Activated CD4-positive, alpha-beta memory T cell treated with anti-CD3 and anti-CD28 coated beads for 36 hours (primary cell): Measurements from ENCODE around the gene ZNF444. TPM values are rescaled to one million over a fixed set of nuclear protein-coding genes. Genes with fewer than 3 reads are reported as not detected.
"Not testable (repeated sequence)": the region's sequence is repeated elsewhere in the genome, so short reads cannot be mapped to it uniquely, and the experiment has no call there.

Source experiments
- CTCF ChIA-PET: fragments of 350-600 bp; sonication (Branson Sonifier 250); formaldehyde crosslinking; loops from one replicate; lab custom pipeline; 2021; ENCODE audit warnings: antibody characterized with exemption, inconsistent platforms; lab: Charles Lee
- POLR2A ChIA-PET: fragments of 350-600 bp; sonication (Branson Sonifier 250); formaldehyde crosslinking; loops from one replicate; lab custom pipeline; 2021; ENCODE audit warnings: antibody characterized with exemption; lab: Charles Lee
- DNase-seq: peaks from one replicate; pipeline ENCODE4 v3.0.0-alpha.2; 2020
- H3K27ac Mint-ChIP-seq: one replicate; pipeline ENCODE4 v1.8.0; 2021; ENCODE audit warnings: mixed read lengths
- H3K27me3 Mint-ChIP-seq: one replicate; pipeline ENCODE4 v1.8.0; 2021; ENCODE audit warnings: mixed read lengths
- H3K36me3 Mint-ChIP-seq: one replicate; pipeline ENCODE4 v1.8.0; 2021; ENCODE audit warnings: mixed read lengths
- H3K4me1 Mint-ChIP-seq: one replicate; pipeline ENCODE4 v1.8.0; 2021; ENCODE audit warnings: low read depth, mixed read lengths
- H3K4me3 Mint-ChIP-seq: one replicate; pipeline ENCODE4 v1.8.0; 2021; ENCODE audit warnings: mild to moderate bottlenecking, mixed read lengths
- H3K9me3 Mint-ChIP-seq: one replicate; pipeline ENCODE4 v1.8.0; 2021; ENCODE audit warnings: mixed read lengths
- intact Hi-C: fragments of 100-400 bp; cut with micrococcal nuclease; formaldehyde crosslinking; loops from one replicate; pipeline ENCODE4 v1.15.1; 2023
- total RNA-seq, 2 experiments: library from RNA; stranded (reverse); gene quantifications; one replicate each; pipeline ENCODE4 v1.2.3, GENCODE V29; 2021

ZNF444 gene
- total RNA-seq, 2 experiments from 2014 or later, result 23.1 to 26.1 TPM

DNA sequence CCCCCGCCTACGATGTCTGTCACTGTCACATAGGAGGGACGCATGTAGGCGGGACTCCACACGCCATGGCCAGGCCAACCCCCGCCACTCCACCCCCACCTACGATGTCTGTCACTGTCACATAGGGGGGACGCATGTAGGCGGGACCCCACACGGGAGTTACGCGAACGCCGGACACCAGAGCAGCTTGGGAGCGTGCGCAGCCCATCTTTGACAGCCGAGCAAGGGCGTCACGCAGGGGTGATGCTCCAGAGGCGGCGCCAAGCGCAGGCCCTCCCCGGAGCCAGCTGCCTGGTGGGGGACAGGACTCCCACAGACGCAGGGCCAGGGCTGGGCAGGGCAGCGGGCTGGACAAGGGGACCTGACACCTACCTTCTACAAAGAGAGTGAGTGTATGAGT lies 40.0 kb upstream of the ZNF444 start:
- Mint-ChIP-seq H3K4me3 (no peak overlapping the region), H3K27ac (no peak overlapping the region), H3K27me3 (no peaks in the 10 kb centered on the region), H3K36me3 (peaks cover 10% of the 10 kb centered on the region), H3K9me3 (no peaks in the 10 kb centered on the region), H3K4me1 (peaks cover 12% of the 10 kb centered on the region)
- intact Hi-C loops, result no loop called here
- no peak for DNase-seq
- POLR2A ChIA-PET, result no interaction called here
- CTCF ChIA-PET, result no interaction called here

DNA sequence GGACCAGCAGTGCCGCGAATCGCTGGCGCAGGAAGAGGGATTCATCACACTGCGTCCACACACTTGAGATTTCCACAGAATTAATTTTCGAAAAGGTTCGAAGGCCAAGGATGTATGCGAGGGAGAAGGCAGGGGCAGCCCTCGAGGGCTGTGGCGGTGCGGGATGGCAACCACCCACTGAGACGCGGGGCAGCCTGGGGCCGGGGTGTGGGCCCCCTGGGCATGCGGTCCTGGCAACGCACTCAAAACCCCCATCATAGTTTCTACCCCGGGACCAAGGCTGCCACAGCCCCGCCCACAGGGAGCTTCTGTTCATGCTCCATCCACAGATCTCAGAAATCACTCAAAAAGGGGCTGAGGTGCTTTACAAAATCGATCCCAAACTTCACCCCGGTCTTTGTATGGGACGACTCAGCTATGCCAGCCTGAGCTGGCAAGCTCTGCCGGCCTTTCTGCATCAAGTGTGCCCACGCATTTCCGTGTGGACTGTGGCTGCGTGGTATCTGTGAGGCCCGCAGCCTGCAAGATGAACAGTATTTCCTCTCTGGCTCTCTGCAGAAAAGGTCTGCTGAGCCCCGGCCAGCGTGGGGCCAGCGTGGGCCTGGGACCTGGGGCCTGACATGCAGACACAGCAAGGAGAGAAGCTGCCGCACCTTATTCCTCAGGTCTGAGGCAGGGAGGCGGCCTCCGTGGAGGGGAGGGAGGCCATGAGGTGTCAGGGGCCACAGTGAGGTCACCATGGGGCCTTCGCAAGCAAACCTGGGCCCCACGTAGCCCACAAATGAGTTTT lies 39.1 kb upstream of the ZNF444 start:
- Mint-ChIP-seq H3K9me3 (no peaks in the 10 kb centered on the region), H3K4me1 (peaks cover 20% of the 10 kb centered on the region), H3K27ac (no peak overlapping the region), H3K4me3 (no peak overlapping the region), H3K27me3 (no peaks in the 10 kb centered on the region), H3K36me3 (peaks cover 10% of the 10 kb centered on the region)
- no peak for DNase-seq
- ChIA-PET POLR2A (no interaction called here), CTCF (interaction anchor here (1.0 kb wide), 1 partner anchor 36 kb away, joined by 3 read pairs; no protein-coding TSS in a partner anchor)
- intact Hi-C loops, result no loop called here

DNA sequence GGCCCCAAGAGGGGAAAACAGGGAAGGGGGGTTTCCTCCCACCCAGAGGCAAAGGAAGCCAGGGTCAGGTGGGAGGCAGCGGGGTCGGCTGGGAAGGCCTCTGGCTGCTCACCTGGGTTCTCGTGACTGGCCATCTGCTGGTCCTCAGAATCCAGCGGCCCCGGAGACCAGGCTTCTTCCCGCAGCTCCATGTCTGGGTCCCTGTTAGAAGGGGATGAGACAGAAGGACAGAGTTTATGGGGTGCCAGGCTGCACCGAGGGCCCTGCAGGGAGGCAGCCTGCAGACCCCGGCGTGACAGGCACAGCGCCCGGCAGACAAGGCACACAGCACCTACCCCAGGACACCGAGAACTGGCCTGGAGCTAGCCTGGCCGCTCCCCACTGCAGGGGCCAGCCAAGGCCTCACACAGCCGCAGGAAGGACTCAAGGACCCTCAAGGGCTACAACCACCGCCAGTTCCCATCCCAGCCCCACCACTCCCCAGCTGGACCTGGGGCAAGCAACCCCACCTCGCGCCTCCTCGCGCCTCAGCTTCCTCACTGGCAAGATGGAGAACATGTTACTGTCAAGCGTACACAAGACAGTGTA lies 38.0 kb upstream of the ZNF444 start:
- Mint-ChIP-seq H3K9me3 (no peaks in the 10 kb centered on the region), H3K36me3 (peaks cover 8% of the 10 kb centered on the region)
- intact Hi-C loops, result no loop called here

DNA sequence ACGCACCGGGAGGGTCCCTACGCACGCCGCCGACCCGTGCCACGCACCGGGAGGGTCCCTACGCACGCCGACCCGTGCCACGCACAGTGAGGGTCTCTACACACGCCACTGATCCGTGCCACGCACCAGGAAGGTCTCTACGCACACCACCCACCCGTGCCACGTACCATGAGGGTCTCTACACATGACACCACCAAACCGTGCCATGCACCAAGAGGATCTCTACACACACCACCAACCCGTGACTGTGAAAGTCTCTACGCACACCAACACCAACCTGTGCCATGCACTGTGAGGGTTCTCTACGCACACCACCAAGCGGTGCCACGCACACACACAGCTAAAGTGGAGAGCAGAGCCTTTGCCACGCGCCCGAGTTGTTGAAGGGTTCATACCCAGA lies 36.7 kb upstream of the ZNF444 start:
- POLR2A ChIA-PET, result no interaction called here
- Mint-ChIP-seq H3K27me3 (no peaks in the 10 kb centered on the region), H3K27ac (no peak overlapping the region), H3K4me1 (peaks cover 28% of the 10 kb centered on the region), H3K9me3 (no peaks in the 10 kb centered on the region), H3K4me3 (no peak overlapping the region), H3K36me3 (peaks cover 10% of the 10 kb centered on the region)
- DNase-seq, result no peak
- CTCF ChIA-PET, result interaction anchor here (1.4 to 1.5 kb wide), 2 partner anchors 149 to 229 kb away, joined by 6 to 7 read pairs; no protein-coding TSS in a partner anchor
- intact Hi-C loops, result no loop called here

More for the DNA sequence above, 38.0 kb upstream of the ZNF444 start:
- ChIA-PET CTCF (interaction anchor here (1.0 kb wide), 1 partner anchor 37 kb away, joined by 3 read pairs; no protein-coding TSS in a partner anchor), POLR2A (no interaction called here)
- DNase-seq, result no peak
- no peaks in the 10 kb centered on the region for H3K27me3 Mint-ChIP-seq
- H3K27ac Mint-ChIP-seq, result no peak overlapping the region
- peaks cover 24% of the 10 kb centered on the region for H3K4me1 Mint-ChIP-seq
- no peak overlapping the region for H3K4me3 Mint-ChIP-seq

DNA sequence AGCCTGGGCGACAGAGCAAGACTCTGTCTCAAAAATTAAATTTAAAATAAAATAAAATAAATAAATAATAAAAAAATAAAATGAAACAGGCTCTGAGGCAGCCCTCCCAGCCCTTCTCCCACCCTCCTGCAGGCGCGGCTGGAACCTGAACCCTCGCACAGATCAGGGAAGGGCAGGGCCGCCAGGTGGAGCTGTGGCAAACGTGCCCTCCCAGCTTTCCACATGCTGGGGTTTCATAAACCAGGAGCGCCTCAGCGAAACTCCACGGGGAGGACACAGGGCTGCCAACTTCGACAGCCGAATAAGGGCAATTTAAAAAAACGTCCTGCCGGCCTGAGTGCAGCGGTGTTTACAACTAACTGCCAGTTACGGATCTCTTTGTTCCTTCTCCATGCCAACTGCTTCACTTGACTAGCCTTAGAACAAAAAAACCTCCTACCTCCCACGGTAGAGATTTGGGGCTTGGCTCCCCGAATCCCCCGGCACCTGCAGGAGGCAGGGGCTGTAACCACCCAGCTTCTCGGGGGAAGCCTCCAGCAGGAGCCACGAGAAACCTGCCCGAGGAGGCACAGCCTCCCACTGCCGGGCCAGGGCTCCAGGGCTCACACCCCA lies 35.9 kb upstream of the ZNF444 start:
- no peak overlapping the region for H3K27ac Mint-ChIP-seq
- peaks cover 28% of the 10 kb centered on the region for H3K4me1 Mint-ChIP-seq
- no peaks in the 10 kb centered on the region for H3K27me3 Mint-ChIP-seq
- CTCF ChIA-PET, result interaction anchor here (0.9 to 1.5 kb wide), 6 partner anchors 14 to 228 kb away, joined by 3 to 7 read pairs (median 6); no protein-coding TSS in a partner anchor
- no peak overlapping the region for H3K4me3 Mint-ChIP-seq
- POLR2A ChIA-PET, result no interaction called here
- peaks cover 8% of the 10 kb centered on the region for H3K36me3 Mint-ChIP-seq
- intact Hi-C loops, result loop anchor here (5.0 kb wide), 1 partner anchor 37 kb away; the partner anchor contains the start of gene ZNF444
- DNase-seq, result peak; percentile 48
- H3K9me3 Mint-ChIP-seq, result no peaks in the 10 kb centered on the region

DNA sequence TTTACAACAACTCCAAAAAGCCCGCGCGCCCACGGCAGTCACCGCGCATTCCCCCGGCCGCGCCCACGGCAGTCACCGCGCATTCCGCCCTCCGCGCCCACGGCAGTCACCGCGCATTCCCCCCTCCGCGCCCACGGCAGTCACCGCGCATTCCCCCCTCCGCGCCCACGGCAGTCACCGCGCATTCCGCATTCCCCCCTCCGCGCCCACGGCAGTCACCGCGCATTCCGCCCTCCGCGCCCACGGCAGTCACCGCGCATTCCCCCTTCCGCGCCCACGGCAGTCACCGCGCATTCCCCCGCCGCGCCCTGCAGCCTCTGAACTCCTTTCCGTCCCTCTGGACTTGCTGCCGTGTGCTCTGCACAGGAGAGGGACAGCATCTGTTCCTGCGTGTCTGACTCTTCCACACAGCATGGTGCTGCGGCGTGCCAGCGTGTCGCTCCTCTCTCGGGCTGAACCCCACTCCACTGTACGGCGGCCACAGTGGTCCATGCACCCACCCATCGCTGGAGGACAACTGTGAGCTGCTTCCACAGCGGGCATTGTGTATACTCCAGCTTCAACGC lies 35.2 kb upstream of the ZNF444 start:
- H3K9me3 Mint-ChIP-seq, H3K36me3 Mint-ChIP-seq, DNase-seq, H3K27me3 Mint-ChIP-seq, POLR2A ChIA-PET, H3K27ac Mint-ChIP-seq: not testable (repeated sequence)
- CTCF ChIA-PET, result interaction anchor here (0.9 to 1.5 kb wide), 5 partner anchors 13 to 227 kb away, joined by 5 to 7 read pairs (median 6); no protein-coding TSS in a partner anchor
- H3K4me3 Mint-ChIP-seq, result peak overlapping the region; percentile 20
- intact Hi-C loops, result loop anchor here (5.0 kb wide), 1 partner anchor 36 kb away; the partner anchor contains the start of gene ZNF444
- peaks cover 35% of the 10 kb centered on the region for H3K4me1 Mint-ChIP-seq

DNA sequence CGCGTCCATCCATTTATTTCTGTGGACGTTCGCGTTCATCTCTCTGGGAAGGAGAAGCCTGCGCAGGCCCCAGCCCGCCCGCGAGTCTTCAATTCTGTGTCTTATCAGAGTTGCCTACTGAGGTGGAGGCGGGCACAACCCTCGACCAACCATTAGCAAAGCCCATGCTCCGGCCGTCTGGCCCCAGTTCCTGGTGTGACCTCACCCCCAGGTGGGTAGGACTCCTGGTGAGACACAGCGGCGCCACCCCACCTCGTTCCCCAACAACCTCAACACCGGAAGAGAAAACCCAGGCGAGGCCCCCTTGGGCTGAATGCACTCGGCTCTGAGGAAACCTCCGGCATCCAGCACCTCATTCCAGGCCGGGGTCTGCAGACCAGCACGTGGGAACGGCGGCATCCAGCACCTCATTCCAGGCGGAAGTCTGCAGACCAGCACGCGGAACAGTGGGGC lies 34.7 kb upstream of the ZNF444 start:
- peaks cover 6% of the 10 kb centered on the region for H3K36me3 Mint-ChIP-seq
- POLR2A ChIA-PET, result no interaction called here
- CTCF ChIA-PET, result interaction anchor here (1.3 kb wide), 1 partner anchor 13 kb away, joined by 6 read pairs; no protein-coding TSS in a partner anchor
- intact Hi-C loops, result loop anchor here (5.0 kb wide), 1 partner anchor 36 kb away; the partner anchor contains the start of gene ZNF444
- peaks cover 38% of the 10 kb centered on the region for H3K4me1 Mint-ChIP-seq
- no peak overlapping the region for H3K27ac Mint-ChIP-seq
- DNase-seq, result no peak
- no peaks in the 10 kb centered on the region for H3K9me3 Mint-ChIP-seq
- no peaks in the 10 kb centered on the region for H3K27me3 Mint-ChIP-seq
- H3K4me3 Mint-ChIP-seq, result no peak overlapping the region

DNA sequence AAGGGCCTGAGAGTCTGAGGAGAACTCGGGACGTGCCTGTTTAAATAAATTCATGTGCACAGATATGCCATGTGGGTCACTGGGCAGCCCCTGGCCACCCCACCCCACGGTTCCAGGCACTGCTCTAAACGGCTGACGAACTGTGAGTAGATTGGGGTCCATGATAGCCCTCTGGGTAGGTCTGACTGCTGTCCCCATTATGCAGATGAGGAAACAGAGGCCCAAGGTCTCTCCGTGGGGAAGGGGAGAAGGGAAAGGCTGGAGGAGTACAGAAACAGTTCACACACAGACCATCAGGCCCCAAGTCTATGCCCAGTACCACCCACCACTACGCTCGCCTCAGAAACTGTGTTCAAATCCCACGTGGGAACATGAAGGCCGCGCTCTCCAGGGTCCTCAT lies 34.1 kb upstream of the ZNF444 start:
- Mint-ChIP-seq H3K36me3 (peaks cover 4% of the 10 kb centered on the region), H3K4me1 (peaks cover 43% of the 10 kb centered on the region), H3K27me3 (no peaks in the 10 kb centered on the region), H3K9me3 (no peaks in the 10 kb centered on the region), H3K27ac (no peak overlapping the region), H3K4me3 (no peak overlapping the region)
- intact Hi-C loops, result loop anchor here (5.0 kb wide), 1 partner anchor 35 kb away; the partner anchor contains the start of gene ZNF444
- ChIA-PET CTCF (no interaction called here), POLR2A (interaction anchor here (1.8 kb wide), 1 partner anchor 14 kb away, joined by 4 read pairs; the partner anchor contains the start of gene ZNF787)
- no peak for DNase-seq

DNA sequence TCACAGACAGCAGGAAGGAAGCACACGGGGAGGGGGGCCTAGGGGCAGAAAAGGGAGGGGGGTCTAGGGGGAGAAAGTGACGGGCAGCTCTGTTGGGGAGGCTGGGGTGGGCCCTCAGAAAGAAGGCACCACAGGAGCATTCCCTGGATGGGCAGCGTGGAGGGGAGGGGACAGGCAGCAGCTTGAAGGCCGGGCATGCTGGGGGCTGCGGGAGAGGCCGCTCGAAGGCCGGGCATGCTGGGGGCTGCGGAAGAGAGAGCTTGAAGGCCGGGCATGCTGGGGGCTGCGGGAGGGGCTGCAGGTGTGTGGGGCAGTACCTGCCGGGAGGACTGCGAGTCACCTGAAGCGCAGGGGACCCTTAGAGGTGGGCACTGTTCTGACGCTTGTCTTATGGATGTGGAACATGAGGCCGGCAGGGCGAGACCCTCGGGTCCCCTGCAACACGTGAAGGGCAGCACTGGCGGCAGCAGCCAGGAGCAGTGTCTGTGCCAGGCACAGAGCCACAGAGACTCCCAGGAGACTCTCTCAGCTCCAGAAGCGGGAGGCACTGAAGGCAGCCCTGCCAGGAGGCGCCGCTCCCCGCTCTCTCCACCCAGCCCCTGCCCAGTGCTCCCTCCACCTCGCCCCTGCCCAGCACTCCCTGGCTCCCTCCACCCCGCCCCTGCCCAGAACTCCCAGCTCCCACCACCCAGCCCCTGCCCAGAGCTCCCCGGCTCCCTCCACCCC lies 33.3 kb upstream of the ZNF444 start:
- Mint-ChIP-seq H3K27me3 (no peaks in the 10 kb centered on the region), H3K9me3 (no peaks in the 10 kb centered on the region), H3K36me3 (peaks cover 4% of the 10 kb centered on the region), H3K4me1 (peaks cover 48% of the 10 kb centered on the region), H3K27ac (no peak overlapping the region), H3K4me3 (no peak overlapping the region)
- DNase-seq, result no peak
- POLR2A ChIA-PET, result interaction anchor here (1.8 kb wide), 1 partner anchor 13 kb away, joined by 4 read pairs; the partner anchor contains the start of gene ZNF787
- intact Hi-C loops, result loop anchor here (5.0 kb wide), 1 partner anchor 35 kb away; the partner anchor contains the start of gene ZNF444
- CTCF ChIA-PET, result interaction anchor here (0.8 kb wide), 1 partner anchor 240 kb away, joined by 3 read pairs; no protein-coding TSS in a partner anchor

DNA sequence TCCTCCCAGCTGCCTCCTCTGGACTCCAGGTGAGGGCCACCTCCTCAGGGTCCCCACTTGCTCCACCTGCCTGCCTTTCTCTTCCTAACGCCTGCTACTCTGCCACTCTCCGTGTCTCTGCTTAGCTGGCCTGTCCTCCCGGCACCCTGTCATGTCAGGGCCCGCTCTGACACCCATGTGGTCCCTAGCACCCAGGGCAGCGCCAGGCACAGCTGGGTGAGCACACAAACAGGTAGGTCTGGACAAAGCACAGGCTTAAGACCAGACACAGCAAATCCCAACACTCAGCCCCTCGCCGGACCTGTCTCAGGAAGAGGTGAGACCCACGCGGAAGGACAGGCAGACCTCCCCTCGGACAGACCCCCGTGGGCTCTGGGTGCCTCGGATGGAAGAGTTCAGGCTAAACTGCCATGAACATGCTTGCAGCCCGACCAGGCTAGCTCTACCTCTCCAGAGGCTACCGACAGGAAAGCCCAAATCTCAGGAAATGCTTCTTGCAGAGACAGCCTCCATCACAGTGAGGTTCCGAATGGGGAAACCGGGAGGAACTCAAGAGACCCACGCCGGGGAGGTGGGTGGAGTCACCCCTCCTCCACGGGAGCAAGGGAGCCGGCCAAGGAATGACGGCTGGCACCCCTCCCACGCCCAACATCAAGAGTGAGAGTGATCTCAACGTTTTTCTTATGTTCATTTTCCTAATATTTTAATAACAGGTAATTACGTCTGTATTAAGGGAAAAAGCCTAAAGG lies 32.5 kb upstream of the ZNF444 start:
- intact Hi-C loops, result loop anchor here (5.0 kb wide), 1 partner anchor 34 kb away; the partner anchor contains the start of gene ZNF444
- Mint-ChIP-seq H3K4me1 (peaks cover 55% of the 10 kb centered on the region), H3K9me3 (no peaks in the 10 kb centered on the region), H3K27ac (no peak overlapping the region), H3K36me3 (peaks cover 2% of the 10 kb centered on the region), H3K27me3 (no peaks in the 10 kb centered on the region), H3K4me3 (no peak overlapping the region)
- POLR2A ChIA-PET, result interaction anchor here (1.8 kb wide), 1 partner anchor 12 kb away, joined by 4 read pairs; the partner anchor contains the start of gene ZNF787
- no peak for DNase-seq
- CTCF ChIA-PET, result interaction anchor here (0.8 to 1.2 kb wide), 2 partner anchors 32 to 240 kb away, joined by 3 read pairs; no protein-coding TSS in a partner anchor
